Measurements from ENCODE around the gene SUGP1. TPM values are rescaled to one million over a fixed set of nuclear protein-coding genes. Genes with fewer than 3 reads are reported as not detected.

SUGP1 gene
- total and polyA plus RNA-seq, 5 experiments from 2014 or later, result 24.7 to 97.9 (median 42.2) TPM

GRCh38 chr19:19268453-19269385, 51.6 kb downstream of the SUGP1 start:
- Mint-ChIP-seq H3K4me3 (no peak overlapping the region), H3K36me3 (peaks cover 0 to 1% (median 0%) of the 10 kb centered on the region in 3 donors), H3K27me3 (peaks cover 5 to 24% (median 13%) of the 10 kb centered on the region in 5 donors), H3K27ac (peak overlapping the region in 2 of 10 donors; percentile 28 to 55), H3K4me1 (peaks cover 3 to 7% (median 6%) of the 10 kb centered on the region in 4 donors), H3K9me3 (no peaks in the 10 kb centered on the region)
- POLR2A ChIA-PET, result no interaction called here
- ATAC-seq, result no peak
- DNase-seq, result no peak

DNA sequence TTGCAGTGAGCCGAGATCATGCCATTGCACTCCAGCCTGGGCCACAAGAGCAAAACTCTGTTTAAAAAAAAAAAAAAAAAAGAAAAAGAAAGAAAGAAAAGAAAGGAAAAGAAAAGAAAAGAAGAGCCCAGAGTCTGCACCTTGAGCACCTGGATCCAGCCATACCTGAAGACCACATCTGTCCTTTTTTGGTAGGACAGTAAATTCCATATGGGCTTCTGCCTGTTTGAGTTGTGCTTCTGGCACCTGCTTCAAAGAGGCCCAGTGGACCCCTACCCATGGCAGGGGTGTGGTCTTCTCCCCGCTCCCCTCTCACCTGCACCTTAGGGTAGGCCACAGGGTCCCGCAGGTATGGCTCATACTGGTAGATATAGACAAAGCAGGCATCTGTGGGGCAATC, 53.0 kb downstream of the SUGP1 start:
- peaks cover 0 to 2% (median 0%) of the 10 kb centered on the region in 3 donors for H3K36me3 Mint-ChIP-seq
- H3K27ac Mint-ChIP-seq, result no peak overlapping the region
- H3K27me3 Mint-ChIP-seq, result peaks cover 4 to 25% (median 14%) of the 10 kb centered on the region in 5 donors
- ATAC-seq, result no peak
- H3K4me1 Mint-ChIP-seq, result peaks cover 1 to 6% (median 3%) of the 10 kb centered on the region in 4 donors
- no peak overlapping the region for H3K4me3 Mint-ChIP-seq
- H3K9me3 Mint-ChIP-seq, result no peaks in the 10 kb centered on the region
- no peak for DNase-seq
- POLR2A ChIA-PET, result no interaction called here

DNA sequence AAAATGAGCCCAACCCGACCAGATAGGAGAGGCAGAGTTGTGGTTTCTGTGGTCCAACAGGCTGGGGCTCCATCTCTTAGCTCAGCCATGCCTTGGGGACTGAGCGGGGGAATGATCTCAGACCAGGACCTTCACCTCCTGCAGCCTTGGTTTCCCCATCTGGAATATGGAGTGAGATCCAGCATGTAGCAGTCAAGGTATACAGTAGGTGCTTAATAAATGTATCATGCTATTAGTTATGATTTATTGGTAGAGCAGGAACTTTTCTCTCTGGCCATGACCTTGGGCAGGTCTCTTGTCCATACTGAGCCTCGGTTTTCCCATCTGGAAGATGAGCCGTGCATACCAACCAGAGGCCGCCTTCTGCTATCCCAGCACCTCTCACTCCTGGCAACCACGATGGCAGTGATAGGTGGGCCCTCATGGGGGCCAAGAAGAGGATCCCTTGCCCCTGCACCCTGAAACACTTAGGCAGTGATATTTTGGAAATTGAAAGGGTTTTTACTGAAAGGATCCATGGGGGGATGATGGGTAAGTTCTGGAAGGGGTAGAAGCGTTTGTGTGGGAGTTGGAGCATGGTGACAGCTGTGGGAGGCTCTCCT, 56.3 kb downstream of the SUGP1 start:
- peaks cover 19 to 45% (median 33%) of the 10 kb centered on the region in 5 donors for H3K27me3 Mint-ChIP-seq
- no peak for DNase-seq

GRCh38 chr19:19262190-19263057, 57.9 kb downstream of the SUGP1 start:
- POLR2A ChIA-PET, result no interaction called here
- Mint-ChIP-seq H3K4me1 (peaks cover 10 to 18% (median 13%) of the 10 kb centered on the region in 4 donors), H3K27me3 (peaks cover 21 to 51% (median 36%) of the 10 kb centered on the region in 5 donors), H3K9me3 (no peaks in the 10 kb centered on the region), H3K4me3 (peak overlapping the region in 8 of 10 donors; percentile 48 to 83 (median 61)), H3K27ac (peak overlapping the region in 2 of 10 donors; percentile 3 to 41), H3K36me3 (peaks cover 0 to 5% (median 3%) of the 10 kb centered on the region in 3 donors)
- ATAC-seq (no peak), DNase-seq (peak in 1 of 10 donors; percentile 43)

More for the DNA sequence above, 56.3 kb downstream of the SUGP1 start:
- no peak overlapping the region for H3K27ac Mint-ChIP-seq
- peak overlapping the region in 1 of 10 donors; percentile 45 for H3K4me3 Mint-ChIP-seq
- ATAC-seq, result no peak
- H3K36me3 Mint-ChIP-seq, result peaks cover 0 to 5% (median 3%) of the 10 kb centered on the region in 3 donors
- no peaks in the 10 kb centered on the region for H3K9me3 Mint-ChIP-seq
- POLR2A ChIA-PET, result no interaction called here
- peaks cover 10 to 18% (median 13%) of the 10 kb centered on the region in 4 donors for H3K4me1 Mint-ChIP-seq

DNA sequence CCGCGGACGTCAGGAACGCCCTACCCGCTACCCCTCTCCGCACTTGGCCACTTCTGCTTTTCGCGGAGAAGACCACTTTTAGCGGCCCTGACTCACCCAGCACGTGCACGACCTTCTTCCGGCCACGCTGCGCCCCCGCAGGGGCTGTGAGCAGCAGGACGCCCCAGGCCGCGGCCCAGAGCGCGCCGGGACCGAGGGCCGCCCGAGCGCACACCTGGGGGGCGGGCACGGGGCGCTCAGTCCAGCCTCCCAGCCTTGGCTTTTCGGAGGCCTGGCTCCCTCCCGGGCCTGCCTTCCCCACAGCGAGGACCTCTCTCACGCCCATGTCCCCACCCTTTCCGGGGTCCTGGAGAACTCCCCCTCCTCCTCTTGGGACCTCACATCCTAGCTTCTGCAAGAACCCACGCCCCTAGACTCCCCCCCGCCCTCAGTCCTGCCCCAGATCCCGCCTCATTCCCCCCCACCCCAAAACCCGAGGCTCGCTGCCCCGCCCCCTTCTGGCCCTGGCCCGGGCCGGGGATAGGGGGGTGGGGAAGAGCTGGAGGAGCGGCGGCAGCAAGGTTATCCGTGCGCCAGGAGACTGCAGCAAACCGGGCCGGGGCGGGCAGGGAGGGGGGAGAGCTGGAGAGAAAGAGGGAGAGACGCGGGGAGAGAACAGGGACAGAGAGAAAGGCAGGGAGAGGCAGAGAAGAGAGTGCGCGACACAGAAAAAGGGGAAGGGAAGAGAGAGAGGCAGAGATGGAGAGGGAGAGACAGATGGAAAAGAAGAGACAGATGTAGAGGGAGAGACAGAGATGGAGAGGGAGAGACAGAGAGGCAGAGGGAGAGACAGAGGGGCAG, 58.7 kb downstream of the SUGP1 start:
- POLR2A ChIA-PET, result no interaction called here
- Mint-ChIP-seq H3K36me3 (peaks cover 0 to 5% (median 3%) of the 10 kb centered on the region in 3 donors), H3K27me3 (peaks cover 25 to 59% (median 44%) of the 10 kb centered on the region in 5 donors), H3K27ac (peak overlapping the region in 1 of 10 donors; percentile 41), H3K9me3 (peaks cover 0 to 1% (median 0%) of the 10 kb centered on the region in 9 donors), H3K4me1 (peaks cover 10 to 18% (median 13%) of the 10 kb centered on the region in 4 donors), H3K4me3 (peak overlapping the region in 8 of 10 donors; percentile 40 to 83 (median 61))
- ATAC-seq, result peak; percentile 23 to 46
- DNase-seq, result peak in 1 of 10 donors; percentile 30

DNA sequence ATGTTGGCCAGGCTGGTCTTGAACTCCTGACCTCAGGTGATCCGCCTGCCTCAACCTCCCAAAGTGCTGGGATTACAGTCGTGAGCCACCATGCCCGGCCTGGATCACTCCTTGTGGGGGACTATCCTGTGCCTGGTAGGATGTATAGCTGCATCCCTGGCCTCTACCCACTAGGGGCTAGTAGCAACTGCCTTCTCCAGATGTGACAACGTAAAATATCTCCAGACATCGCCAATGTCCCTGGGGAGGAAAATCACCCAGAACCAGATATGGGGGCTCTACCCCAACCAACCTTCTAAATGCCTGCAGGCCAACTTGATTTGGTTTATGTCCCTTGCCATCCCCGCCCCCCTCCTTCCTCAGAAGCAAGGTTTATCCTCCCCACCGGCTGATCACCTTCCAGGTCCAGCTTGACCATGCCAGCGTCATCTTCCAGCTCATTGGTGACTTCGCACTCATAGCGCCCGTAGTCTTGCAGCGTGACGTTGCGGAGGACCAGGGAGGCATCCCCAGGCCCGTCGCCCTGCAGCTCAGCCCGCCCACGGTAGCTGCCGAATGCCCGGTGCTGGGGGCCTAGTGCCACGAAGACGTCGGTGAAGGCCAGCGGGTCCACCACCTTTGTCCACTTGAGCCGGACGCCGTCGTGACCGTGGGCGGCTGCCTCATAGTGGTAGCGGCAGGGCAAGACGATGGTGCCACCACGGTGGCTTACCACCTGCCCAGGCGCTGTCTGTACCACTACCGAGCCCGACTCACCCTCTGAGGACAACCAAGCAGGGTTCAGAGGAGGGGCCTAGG, 59.7 kb downstream of the SUGP1 start:
- H3K27me3 Mint-ChIP-seq, result peaks cover 29 to 66% (median 48%) of the 10 kb centered on the region in 5 donors
- ATAC-seq, result peak in 1 of 2 donors; percentile 17
- H3K4me3 Mint-ChIP-seq, result peak overlapping the region in 6 of 10 donors; percentile 36 to 62 (median 48)

GRCh38 chr19:19259741-19260140, 60.6 kb downstream of the SUGP1 start:
- H3K27me3 Mint-ChIP-seq, result peaks cover 33 to 75% (median 50%) of the 10 kb centered on the region in 5 donors
- peak overlapping the region in 3 of 10 donors; percentile 33 to 41 (median 36) for H3K4me3 Mint-ChIP-seq
- no peak for ATAC-seq
- DNase-seq, result no peak
- POLR2A ChIA-PET, result no interaction called here
- peaks cover 7 to 18% (median 13%) of the 10 kb centered on the region in 4 donors for H3K4me1 Mint-ChIP-seq
- peaks cover 0 to 3% (median 0%) of the 10 kb centered on the region in 9 donors for H3K9me3 Mint-ChIP-seq
- peaks cover 0 to 5% (median 3%) of the 10 kb centered on the region in 3 donors for H3K36me3 Mint-ChIP-seq
- H3K27ac Mint-ChIP-seq, result no peak overlapping the region

More for the DNA sequence above, 59.7 kb downstream of the SUGP1 start:
- H3K27ac Mint-ChIP-seq, result no peak overlapping the region
- POLR2A ChIA-PET, result no interaction called here
- H3K36me3 Mint-ChIP-seq, result peaks cover 0 to 5% (median 3%) of the 10 kb centered on the region in 3 donors
- peaks cover 7 to 18% (median 13%) of the 10 kb centered on the region in 4 donors for H3K4me1 Mint-ChIP-seq
- DNase-seq, result no peak
- peaks cover 0 to 3% (median 0%) of the 10 kb centered on the region in 9 donors for H3K9me3 Mint-ChIP-seq

GRCh38 chr19:19258589-19259338, 61.5 kb downstream of the SUGP1 start:
- Mint-ChIP-seq H3K4me3 (no peak overlapping the region), H3K27ac (no peak overlapping the region), H3K27me3 (peaks cover 34 to 79% (median 51%) of the 10 kb centered on the region in 5 donors), H3K9me3 (peaks cover 0 to 3% (median 0%) of the 10 kb centered on the region in 9 donors), H3K36me3 (peaks cover 0 to 5% (median 3%) of the 10 kb centered on the region in 3 donors), H3K4me1 (peaks cover 7 to 18% (median 13%) of the 10 kb centered on the region in 4 donors)
- POLR2A ChIA-PET, result no interaction called here
- DNase-seq (no peak), ATAC-seq (no peak)

DNA sequence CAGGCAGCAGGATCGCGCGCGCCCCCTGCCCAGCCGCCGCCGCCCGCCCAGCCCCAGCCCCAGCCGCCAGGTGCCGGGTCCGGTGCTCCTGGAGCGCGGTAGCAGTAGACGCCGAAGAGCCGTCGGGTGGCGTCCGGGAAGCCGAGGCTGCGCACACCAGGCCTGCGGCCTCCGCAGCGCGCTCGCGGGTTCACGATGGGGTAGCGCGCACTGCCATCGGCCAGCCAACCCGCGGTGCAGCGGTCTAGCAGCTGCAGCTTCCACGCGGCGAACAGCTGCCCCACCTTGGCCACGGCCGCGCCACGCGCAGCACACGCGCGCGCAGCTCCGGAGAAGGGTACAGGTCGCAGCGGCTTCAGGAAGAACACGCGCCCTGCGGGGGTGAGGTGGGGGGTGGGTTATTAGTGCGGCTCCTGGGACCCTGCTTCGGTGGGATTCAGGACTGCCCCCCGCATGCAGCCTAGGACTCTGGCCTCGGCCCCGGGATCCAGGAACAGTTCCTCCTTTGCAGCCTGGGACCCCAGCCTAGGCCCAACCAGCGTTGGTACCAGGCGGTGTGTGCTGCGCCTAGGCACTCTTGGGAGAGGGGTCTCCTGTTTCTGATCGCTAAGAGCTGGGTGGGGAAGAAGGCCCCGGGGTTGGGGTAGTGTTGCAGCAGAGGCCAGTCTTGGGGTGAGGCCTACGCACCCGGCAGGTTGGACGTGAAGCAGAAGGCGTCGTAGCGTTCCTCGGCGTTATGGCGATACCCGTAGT, 62.3 kb downstream of the SUGP1 start:
- Mint-ChIP-seq H3K9me3 (peaks cover 0 to 3% (median 0%) of the 10 kb centered on the region in 9 donors), H3K27ac (no peak overlapping the region), H3K4me3 (no peak overlapping the region), H3K4me1 (peaks cover 7 to 18% (median 13%) of the 10 kb centered on the region in 4 donors), H3K36me3 (peaks cover 0 to 5% (median 3%) of the 10 kb centered on the region in 3 donors), H3K27me3 (peaks cover 34 to 78% (median 49%) of the 10 kb centered on the region in 5 donors)
- DNase-seq, result no peak
- no peak for ATAC-seq
- POLR2A ChIA-PET, result no interaction called here
